Upper lobe of left lung (tissue), 6 donors: ENCODE results near the gene NTNG2. TPM values are rescaled to one million over a fixed set of nuclear protein-coding genes. Genes with fewer than 3 reads are reported as not detected.

ENCODE experiments used
- ATAC-seq, 2 donors: fragments of 200-7000 bp; cut with Tn5 transposase; one replicate each; pipeline ENCODE4 v1.9.1; 2022; ENCODE audit warnings: mild to moderate bottlenecking in 2 of 2, moderate library complexity in 2 of 2; ENCODE audit not compliant: low FRiP score in 2 of 2
- DNase-seq, 2 donors: peaks; one replicate each; pipeline ENCODE4 v3.0.0-alpha.2; 2019 to 2020
- H3K27ac ChIP-seq, 4 donors: fragments of 200-600 bp; sonication (generic); one replicate each; pipeline ENCODE4 v1.5.1; 2016 to 2019
- H3K27me3 ChIP-seq, 4 donors: fragments of 200-600 bp; sonication (generic); one replicate each; pipeline ENCODE4 v1.5.1; 2017 to 2019
- H3K36me3 ChIP-seq, 4 donors: fragments of 200-600 bp; sonication (generic); one replicate each; pipeline ENCODE4 v1.5.1; 2016 to 2019
- H3K4me1 ChIP-seq, 4 donors: fragments of 200-600 bp; sonication (generic); one replicate each; pipeline ENCODE4 v1.5.1; 2018 to 2019
- H3K4me3 ChIP-seq, 4 donors: fragments of 200-600 bp; sonication (generic); one replicate each; pipeline ENCODE4 v1.5.1; 2017 to 2019; ENCODE audit warnings: mild to moderate bottlenecking in 2 of 4, moderate library complexity in 1 of 4
- H3K9me3 ChIP-seq, 4 donors: fragments of 200-600 bp; sonication (generic); one replicate each; pipeline ENCODE4 v1.5.1; 2018 to 2019
- EP300 ChIP-seq, 4 donors: sonication (generic); formaldehyde crosslinking; IDR thresholded peaks; one replicate each; pipeline ENCODE4 v1.5.1; 2017; ENCODE audit warnings: antibody characterized with exemption in 4 of 4, control low read depth in 2 of 4
- POLR2A ChIP-seq, 4 donors: fragments of 450-650 bp; IDR thresholded peaks; one replicate each; pipeline ENCODE4 v1.5.1; 2016 to 2017; ENCODE audit warnings: antibody characterized with exemption in 4 of 4, mild to moderate bottlenecking in 2 of 4
- POLR2AphosphoS5 ChIP-seq, 2 donors: sonication (generic); formaldehyde crosslinking; IDR thresholded peaks; one replicate each; pipeline ENCODE4 v1.5.1; 2017; ENCODE audit warnings: antibody characterized with exemption in 2 of 2
- WGBS, 2 donors: methylation state at CpG; one replicate each; pipeline ENCODE4 v1.1.5; 2017 to 2018; 5-methylcytosine and 5-hydroxymethylcytosine counted together
- total RNA-seq, 6 donors: library from RNA; depleted of rRNA in 4 of 6; stranded (reverse); fragments of >200 nt in 4 of 6; gene quantifications; one replicate each; pipeline versions ENCODE4 v1.1.0 to v1.2.1, GENCODE V29; 2016 to 2021
- TF ChIP-seq, protein P1 (sequence below), 6 experiments: fragments of 450-650 bp in 4 of 6; fragments of 200-600 bp in 2 of 6; sonication (generic) in 2 of 6; IDR thresholded peaks; one replicate each; pipeline ENCODE4 v1.5.1; 2016 to 2019; ENCODE audit warnings: antibody characterized with exemption in 6 of 6
- donor health status: DM: no; HTN: no; CAD: no; lungs with moderate emphysema.
- donor health status: DM: no; HTN: yes; CAD: no; lungs with severe emphysema.

The NTNG2 gene
- total RNA-seq, 6 donors from 2014 or later = 2.1 to 8.2 (median 4.3) TPM

DNA sequence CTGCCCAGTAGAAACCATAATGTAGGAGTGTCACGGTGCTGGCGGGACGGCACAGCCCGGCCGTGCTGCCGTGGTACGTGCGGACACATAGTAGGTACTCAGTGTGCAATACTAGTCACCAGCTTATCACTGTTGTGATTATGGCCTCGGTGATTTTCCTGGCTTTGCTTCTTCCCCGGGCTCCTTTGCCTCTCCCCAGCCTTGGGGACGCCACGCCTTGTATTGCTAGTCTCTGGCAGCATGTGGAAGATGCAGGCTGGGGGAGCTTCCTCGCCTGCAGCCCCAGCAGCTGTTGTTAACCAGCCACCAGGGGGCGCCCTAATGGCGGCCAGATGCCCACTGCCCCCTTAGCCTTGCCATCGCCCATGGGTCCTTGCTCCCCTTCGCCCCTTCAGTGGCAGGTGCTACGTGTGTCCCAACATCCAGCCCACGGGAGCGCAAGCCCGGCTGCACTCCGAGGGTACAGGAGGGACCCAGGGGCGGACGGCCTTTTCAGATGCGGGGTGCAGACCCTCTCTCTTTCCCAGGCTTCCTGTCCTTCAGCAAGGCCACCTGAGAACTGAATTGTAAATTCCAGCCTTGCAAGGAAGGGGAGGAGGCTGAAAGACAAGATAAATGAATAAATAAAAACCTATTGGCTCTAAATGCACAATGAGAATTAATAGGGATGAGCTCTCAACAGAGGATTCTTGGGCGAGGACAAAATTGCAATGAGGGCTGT is 8.0 kb downstream of the NTNG2 start:
- no peaks in the 10 kb centered on the region for H3K36me3 ChIP-seq
- no peaks in the 10 kb centered on the region for H3K9me3 ChIP-seq
- DNase-seq (peak in 1 of 2 donors; percentile 61), ATAC-seq (peak; percentile 63 to 73)
- WGBS, 2 donors = 44 to 86% methylated on average over 16 to 26 of the region's 26 CpGs
- H3K27ac ChIP-seq = no peak overlapping the region
- no peak overlapping the region for H3K4me3 ChIP-seq
- H3K27me3 ChIP-seq = peaks cover 0 to 6% (median 0%) of the 10 kb centered on the region in 4 donors
- H3K4me1 ChIP-seq = peaks cover 0 to 5% (median 4%) of the 10 kb centered on the region in 4 donors
- TF ChIP-seq, protein P1, sequence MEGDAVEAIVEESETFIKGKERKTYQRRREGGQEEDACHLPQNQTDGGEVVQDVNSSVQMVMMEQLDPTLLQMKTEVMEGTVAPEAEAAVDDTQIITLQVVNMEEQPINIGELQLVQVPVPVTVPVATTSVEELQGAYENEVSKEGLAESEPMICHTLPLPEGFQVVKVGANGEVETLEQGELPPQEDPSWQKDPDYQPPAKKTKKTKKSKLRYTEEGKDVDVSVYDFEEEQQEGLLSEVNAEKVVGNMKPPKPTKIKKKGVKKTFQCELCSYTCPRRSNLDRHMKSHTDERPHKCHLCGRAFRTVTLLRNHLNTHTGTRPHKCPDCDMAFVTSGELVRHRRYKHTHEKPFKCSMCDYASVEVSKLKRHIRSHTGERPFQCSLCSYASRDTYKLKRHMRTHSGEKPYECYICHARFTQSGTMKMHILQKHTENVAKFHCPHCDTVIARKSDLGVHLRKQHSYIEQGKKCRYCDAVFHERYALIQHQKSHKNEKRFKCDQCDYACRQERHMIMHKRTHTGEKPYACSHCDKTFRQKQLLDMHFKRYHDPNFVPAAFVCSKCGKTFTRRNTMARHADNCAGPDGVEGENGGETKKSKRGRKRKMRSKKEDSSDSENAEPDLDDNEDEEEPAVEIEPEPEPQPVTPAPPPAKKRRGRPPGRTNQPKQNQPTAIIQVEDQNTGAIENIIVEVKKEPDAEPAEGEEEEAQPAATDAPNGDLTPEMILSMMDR (IDR thresholded peaks at IDR 0.05) = peak; percentile 71 to 90 (median 85)
- TF ChIP-seq EP300 (IDR thresholded peaks at IDR 0.05) = no peak

DNA sequence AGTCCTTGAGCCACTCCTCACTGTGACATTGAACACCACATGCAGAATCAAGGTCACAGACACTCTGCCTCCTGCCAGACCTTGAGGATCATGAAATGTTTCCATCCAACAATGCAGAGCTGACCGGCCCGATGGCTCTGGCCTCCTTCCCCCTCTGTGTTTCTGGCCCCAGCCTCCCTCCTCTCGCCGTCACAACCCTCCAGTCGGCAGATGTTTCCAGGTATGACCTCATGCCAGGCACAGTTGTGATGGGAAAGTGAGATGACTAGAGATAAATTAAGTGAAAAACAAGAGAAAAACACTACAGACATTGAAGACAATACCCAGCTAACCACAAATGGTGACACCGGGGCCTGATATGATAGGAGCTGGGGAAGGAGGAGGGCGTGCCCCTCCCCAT is 9.8 kb downstream of the NTNG2 start:
- no peak overlapping the region for H3K4me3 ChIP-seq
- ATAC-seq (no peak), DNase-seq (no peak)
- no peak overlapping the region for H3K27ac ChIP-seq
- TF ChIP-seq POLR2AphosphoS5 (IDR thresholded peaks at IDR 0.05) = no peak
- no peak for TF ChIP-seq POLR2A (IDR thresholded peaks at IDR 0.05)
- TF ChIP-seq EP300 (IDR thresholded peaks at IDR 0.05) = no peak
- TF ChIP-seq, protein P1 (IDR thresholded peaks at IDR 0.05) = no peak
- H3K9me3 ChIP-seq = no peaks in the 10 kb centered on the region
- 80 to 83% methylated on average over 7 of the region's 7 CpGs for WGBS, 2 donors
- peaks cover 0 to 2% (median 0%) of the 10 kb centered on the region in 4 donors for H3K27me3 ChIP-seq
- no peaks in the 10 kb centered on the region for H3K36me3 ChIP-seq
- no peaks in the 10 kb centered on the region for H3K4me1 ChIP-seq

DNA sequence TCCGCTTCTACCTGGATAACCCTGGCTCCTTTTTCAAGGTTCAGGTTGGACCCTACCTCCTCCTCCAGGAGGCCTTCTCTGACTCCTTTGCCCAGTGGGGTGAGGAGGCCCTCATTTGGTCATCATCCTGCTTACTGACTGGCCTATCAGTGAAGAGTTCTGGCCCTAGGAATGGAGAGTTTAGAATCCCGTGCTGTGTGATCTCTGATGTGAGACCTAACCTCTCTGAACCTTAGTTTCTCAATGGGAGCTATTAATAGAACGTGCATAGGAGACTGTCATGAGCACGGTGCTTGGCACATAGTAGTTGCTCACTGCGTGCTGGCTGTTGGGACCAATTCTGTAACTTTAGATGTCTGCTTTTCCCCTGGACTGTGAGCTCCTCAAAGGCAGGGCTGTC is 10.3 kb downstream of the NTNG2 start:
- H3K27me3 ChIP-seq = no peaks in the 10 kb centered on the region

DNA sequence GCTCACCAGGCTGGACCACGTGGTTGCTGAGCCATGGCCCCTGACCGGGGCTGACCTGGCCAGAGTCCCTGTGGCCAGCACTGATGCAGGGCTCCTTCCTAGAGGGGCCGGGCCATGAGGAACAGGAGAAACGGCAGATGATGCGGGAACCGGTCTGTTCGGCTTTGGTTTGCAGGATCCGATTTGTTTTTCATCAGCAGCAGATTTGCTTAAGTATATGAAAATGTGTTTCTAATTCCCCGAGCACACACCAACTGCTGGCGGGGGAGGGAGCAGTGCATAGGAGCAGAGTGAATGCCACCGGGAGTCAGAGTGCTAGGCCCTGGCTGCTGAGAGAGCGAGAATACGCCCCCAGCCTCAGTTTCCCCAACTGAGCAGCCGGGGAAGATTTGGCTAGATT is 13.6 kb downstream of the NTNG2 start:
- DNase-seq = no peak
- H3K4me1 ChIP-seq = no peaks in the 10 kb centered on the region
- 70 to 75% methylated on average over 13 to 14 of the region's 14 CpGs for WGBS, 2 donors

More for the DNA sequence above, 10.3 kb downstream of the NTNG2 start:
- Histone ChIP-seq H3K4me1 (no peaks in the 10 kb centered on the region), H3K4me3 (no peak overlapping the region), H3K9me3 (no peaks in the 10 kb centered on the region), H3K36me3 (no peaks in the 10 kb centered on the region), H3K27ac (no peak overlapping the region)
- WGBS, 2 donors = 79 to 86% methylated on average over 5 of the region's 5 CpGs
- DNase-seq (no peak), ATAC-seq (no peak)
- TF ChIP-seq EP300 (IDR thresholded peaks at IDR 0.05) = no peak
- TF ChIP-seq POLR2A (IDR thresholded peaks at IDR 0.05) = no peak
- TF ChIP-seq, protein P1 (IDR thresholded peaks at IDR 0.05) = no peak
- TF ChIP-seq POLR2AphosphoS5 (IDR thresholded peaks at IDR 0.05) = no peak

More for the DNA sequence above, 13.6 kb downstream of the NTNG2 start:
- H3K36me3 ChIP-seq = no peaks in the 10 kb centered on the region
- no peaks in the 10 kb centered on the region for H3K27me3 ChIP-seq
- ATAC-seq = no peak
- no peaks in the 10 kb centered on the region for H3K9me3 ChIP-seq
- no peak overlapping the region for H3K27ac ChIP-seq
- TF ChIP-seq POLR2AphosphoS5 (IDR thresholded peaks at IDR 0.05) (no peak), EP300 (IDR thresholded peaks at IDR 0.05) (no peak), POLR2A (IDR thresholded peaks at IDR 0.05) (no peak)
- TF ChIP-seq, protein P1 (IDR thresholded peaks at IDR 0.05) = no peak
- H3K4me3 ChIP-seq = no peak overlapping the region
